Neuron (in vitro differentiated cells): ENCODE results near the gene AHI1.

ENCODE experiments used
- H2AFZ ChIP-seq: one replicate; pipeline ENCODE4 v1.6.1; 2013; ENCODE audit warnings: low read depth, mild to moderate bottlenecking, inconsistent platforms, low read length, moderate library complexity
- H3K27me3 ChIP-seq: one replicate; pipeline ENCODE4 v1.6.1; 2013; ENCODE audit warnings: low read length; ENCODE audit not compliant: insufficient read depth
- H3K36me3 ChIP-seq: one replicate; pipeline ENCODE4 v1.6.1; 2013; ENCODE audit warnings: low read length; ENCODE audit not compliant: insufficient read depth
- H3K4me1 ChIP-seq: one replicate; pipeline ENCODE4 v1.6.1; 2013; ENCODE audit warnings: low read length; ENCODE audit not compliant: insufficient read depth
- H3K4me3 ChIP-seq: 2 replicates; pipeline ENCODE4 v1.5.1; 2013; ENCODE audit warnings: mild to moderate bottlenecking, low read length, moderate library complexity
- H3K9me3 ChIP-seq: one replicate; pipeline ENCODE4 v1.6.1; 2013; ENCODE audit warnings: low read length

Gene AHI1

GRCh38 chr6:135281964-135282363 is 215.6 kb downstream of the AHI1 start:
- H3K4me3 ChIP-seq, result no peak overlapping the region
- no peaks in the 10 kb centered on the region for H3K9me3 ChIP-seq
- H3K27me3 ChIP-seq, result no peaks in the 10 kb centered on the region
- no peak overlapping the region for H2AFZ ChIP-seq
- peaks cover 10% of the 10 kb centered on the region for H3K4me1 ChIP-seq
- H3K36me3 ChIP-seq, result no peaks in the 10 kb centered on the region

GRCh38 chr6:135281227-135281626 is 216.3 kb downstream of the AHI1 start:
- Histone ChIP-seq H2AFZ (no peak overlapping the region), H3K36me3 (no peaks in the 10 kb centered on the region), H3K9me3 (no peaks in the 10 kb centered on the region), H3K27me3 (no peaks in the 10 kb centered on the region), H3K4me1 (peaks cover 10% of the 10 kb centered on the region), H3K4me3 (no peak overlapping the region)

GRCh38 chr6:135280375-135281136 is 217.0 kb downstream of the AHI1 start:
- peaks cover 10% of the 10 kb centered on the region for H3K4me1 ChIP-seq
- no peaks in the 10 kb centered on the region for H3K27me3 ChIP-seq
- no peak overlapping the region for H3K4me3 ChIP-seq
- no peak overlapping the region for H2AFZ ChIP-seq
- H3K36me3 ChIP-seq, result no peaks in the 10 kb centered on the region
- no peaks in the 10 kb centered on the region for H3K9me3 ChIP-seq

- Histone ChIP-seq H3K36me3 (no peaks in the 10 kb centered on the region), H2AFZ (no peak overlapping the region), H3K4me3 (no peak overlapping the region), H3K9me3 (no peaks in the 10 kb centered on the region), H3K4me1 (peaks cover 9% of the 10 kb centered on the region), H3K27me3 (no peaks in the 10 kb centered on the region)
These were observed 220.1 kb downstream of the AHI1 start for GRCh38 chr6:135277422-135277821.

GRCh38 chr6:135274561-135275293 is 222.8 kb downstream of the AHI1 start:
- Histone ChIP-seq H3K36me3 (no peaks in the 10 kb centered on the region), H3K27me3 (no peaks in the 10 kb centered on the region), H3K9me3 (no peaks in the 10 kb centered on the region), H3K4me1 (no peaks in the 10 kb centered on the region), H3K4me3 (no peak overlapping the region), H2AFZ (no peak overlapping the region)

- Histone ChIP-seq H3K4me3 (no peak overlapping the region), H3K36me3 (no peaks in the 10 kb centered on the region), H3K4me1 (no peaks in the 10 kb centered on the region), H3K27me3 (no peaks in the 10 kb centered on the region), H2AFZ (no peak overlapping the region), H3K9me3 (no peaks in the 10 kb centered on the region)
These were observed 225.9 kb downstream of the AHI1 start for GRCh38 chr6:135271626-135272025.

- no peaks in the 10 kb centered on the region for H3K9me3 ChIP-seq
- H2AFZ ChIP-seq, result no peak overlapping the region
- H3K4me3 ChIP-seq, result no peak overlapping the region
- no peaks in the 10 kb centered on the region for H3K27me3 ChIP-seq
- H3K36me3 ChIP-seq, result no peaks in the 10 kb centered on the region
- H3K4me1 ChIP-seq, result no peaks in the 10 kb centered on the region
These were observed 226.6 kb downstream of the AHI1 start for GRCh38 chr6:135270676-135271536.

GRCh38 chr6:135269481-135269891 is 228.1 kb downstream of the AHI1 start:
- no peaks in the 10 kb centered on the region for H3K9me3 ChIP-seq
- no peaks in the 10 kb centered on the region for H3K4me1 ChIP-seq

GRCh38 chr6:135268740-135269139 is 228.8 kb downstream of the AHI1 start:
- no peaks in the 10 kb centered on the region for H3K27me3 ChIP-seq
- H3K4me3 ChIP-seq, result no peak overlapping the region
- H3K9me3 ChIP-seq, result no peaks in the 10 kb centered on the region
- H2AFZ ChIP-seq, result no peak overlapping the region
- no peaks in the 10 kb centered on the region for H3K36me3 ChIP-seq
- no peaks in the 10 kb centered on the region for H3K4me1 ChIP-seq

More at GRCh38 chr6:135269481-135269891, 228.1 kb downstream of the AHI1 start:
- H3K36me3 ChIP-seq, result no peaks in the 10 kb centered on the region
- H3K4me3 ChIP-seq, result no peak overlapping the region
- no peaks in the 10 kb centered on the region for H3K27me3 ChIP-seq
- no peak overlapping the region for H2AFZ ChIP-seq

- Histone ChIP-seq H3K27me3 (no peaks in the 10 kb centered on the region), H2AFZ (no peak overlapping the region), H3K9me3 (no peaks in the 10 kb centered on the region), H3K4me3 (no peak overlapping the region), H3K4me1 (no peaks in the 10 kb centered on the region), H3K36me3 (no peaks in the 10 kb centered on the region)
These were observed 229.3 kb downstream of the AHI1 start for GRCh38 chr6:135268263-135268662.

- Histone ChIP-seq H3K36me3 (no peaks in the 10 kb centered on the region), H3K9me3 (no peaks in the 10 kb centered on the region), H3K4me3 (no peak overlapping the region), H3K4me1 (no peaks in the 10 kb centered on the region), H3K27me3 (no peaks in the 10 kb centered on the region), H2AFZ (no peak overlapping the region)
These were observed 230.5 kb downstream of the AHI1 start for GRCh38 chr6:135267085-135267484.

GRCh38 chr6:135266675-135267074 is 230.9 kb downstream of the AHI1 start:
- H3K27me3 ChIP-seq, result no peaks in the 10 kb centered on the region
- no peaks in the 10 kb centered on the region for H3K4me1 ChIP-seq

GRCh38 chr6:135265278-135265677 is 232.3 kb downstream of the AHI1 start:
- H3K4me1 ChIP-seq, result no peaks in the 10 kb centered on the region
- no peaks in the 10 kb centered on the region for H3K9me3 ChIP-seq
- H3K27me3 ChIP-seq, result no peaks in the 10 kb centered on the region
- no peaks in the 10 kb centered on the region for H3K36me3 ChIP-seq
- H2AFZ ChIP-seq, result no peak overlapping the region
- H3K4me3 ChIP-seq, result no peak overlapping the region

More at GRCh38 chr6:135266675-135267074, 230.9 kb downstream of the AHI1 start:
- Histone ChIP-seq H2AFZ (no peak overlapping the region), H3K4me3 (no peak overlapping the region), H3K9me3 (no peaks in the 10 kb centered on the region), H3K36me3 (no peaks in the 10 kb centered on the region)
